OCI-LY1 (cell line): ENCODE results near the gene CLK3.

Experiments used
- H2AFZ ChIP-seq: fragments of 200-600 bp; sonication (generic), shearing (Covaris generic); 2 replicates; pipeline ENCODE4 v1.6.0; 2014; ENCODE audit warnings: antibody characterized with exemption, mild to moderate bottlenecking, low read length
- H3F3A ChIP-seq: fragments of 200-600 bp; sonication (generic), shearing (Covaris generic); 2 replicates; pipeline ENCODE4 v1.6.0; 2014; ENCODE audit warnings: mild to moderate bottlenecking, antibody characterized with exemption, low read length, moderate library complexity; ENCODE audit not compliant: insufficient read depth
- H3K27ac ChIP-seq: fragments of 200-600 bp; sonication (generic); 2 replicates; pipeline ENCODE4 v1.5.1; 2014; ENCODE audit warnings: low read length, mixed run types, mild to moderate bottlenecking, low read depth; ENCODE audit not compliant: poor library complexity, severe bottlenecking
- H3K27me3 ChIP-seq: fragments of 200-600 bp; sonication (generic); 2 replicates; pipeline ENCODE4 v1.6.0; 2014; ENCODE audit warnings: antibody characterized with exemption, mild to moderate bottlenecking, low read length, moderate library complexity; ENCODE audit not compliant: insufficient read depth
- H3K36me3 ChIP-seq: fragments of 200-600 bp; sonication (generic); 2 replicates; pipeline ENCODE4 v1.6.1; 2014; ENCODE audit warnings: mild to moderate bottlenecking, antibody characterized with exemption, low read length, moderate library complexity, mixed read lengths; ENCODE audit not compliant: insufficient read depth
- H3K4me1 ChIP-seq: fragments of 200-600 bp; sonication (generic); 2 replicates; pipeline ENCODE4 v1.5.1; 2014; ENCODE audit warnings: mild to moderate bottlenecking, low read length, moderate library complexity; ENCODE audit not compliant: insufficient read depth, severe bottlenecking
- H3K4me2 ChIP-seq: fragments of 200-600 bp; sonication (generic), shearing (Covaris generic); 2 replicates; pipeline ENCODE4 v1.6.1; 2014; ENCODE audit warnings: low read length
- H3K4me3 ChIP-seq: fragments of 200-600 bp; sonication (generic); 2 replicates; pipeline ENCODE4 v1.5.1; 2014; ENCODE audit warnings: low read length, low read depth, mild to moderate bottlenecking, mixed read lengths; ENCODE audit not compliant: poor library complexity, severe bottlenecking
- H3K79me2 ChIP-seq: fragments of 200-600 bp; shearing (Covaris generic); 2 replicates; pipeline ENCODE4 v1.6.1; 2016; ENCODE audit warnings: mixed run types, low read length, mixed read lengths; ENCODE audit not compliant: insufficient read depth
- H3K9ac ChIP-seq: fragments of 200-600 bp; sonication (generic), shearing (Covaris generic); 2 replicates; pipeline ENCODE4 v1.6.1; 2014; ENCODE audit warnings: mild to moderate bottlenecking, low read length, mixed read lengths
- H3K9me2 ChIP-seq: fragments of 200-600 bp; sonication (generic), shearing (Covaris generic); 2 replicates; pipeline ENCODE4 v1.6.1; 2014; ENCODE audit warnings: low read depth, mild to moderate bottlenecking, low read length, mixed read lengths
- H3K9me3 ChIP-seq: fragments of 200-600 bp; shearing (Covaris generic); 2 replicates; pipeline ENCODE4 v1.6.1; 2014; ENCODE audit warnings: low read length, mixed read lengths
- H4K20me1 ChIP-seq: fragments of 200-600 bp; sonication (generic), shearing (Covaris generic); 2 replicates; pipeline ENCODE4 v1.6.0; 2016; ENCODE audit warnings: mild to moderate bottlenecking, low read length; ENCODE audit not compliant: insufficient read depth
- CTCF ChIP-seq: fragments of 200-600 bp; sonication (generic), shearing (Covaris generic); IDR thresholded peaks from 2 replicates; pipeline ENCODE4 v1.5.1; 2017; ENCODE audit warnings: mild to moderate bottlenecking, antibody characterized with exemption, low read length, moderate library complexity, mixed read lengths
- EZH2 ChIP-seq: fragments of 200-600 bp; sonication (generic), shearing (Covaris generic); IDR thresholded peaks from 2 replicates; pipeline ENCODE4 v1.8.0; 2017; ENCODE audit warnings: borderline replicate concordance, mixed run types, mild to moderate bottlenecking, antibody characterized with exemption, low read length, moderate library complexity, mixed read lengths

The CLK3 gene

GRCh38 chr15:74598126-74598842 is 17.4 kb upstream of the CLK3 start:
- peak overlapping the region; percentile 56; the same call in 1 of the 2 replicates for H2AFZ ChIP-seq
- no peaks in the 10 kb centered on the region for H3K79me2 ChIP-seq
- H4K20me1 ChIP-seq: no peaks in the 10 kb centered on the region
- H3K4me2 ChIP-seq: peak overlapping the region; percentile 85
- H3K27me3 ChIP-seq: no peaks in the 10 kb centered on the region
- peak overlapping the region; percentile 66 for H3K4me3 ChIP-seq
- H3K27ac ChIP-seq: no peak overlapping the region
- no peaks in the 10 kb centered on the region for H3K9me2 ChIP-seq
- H3K4me1 ChIP-seq: peaks cover 13% of the 10 kb centered on the region
- H3F3A ChIP-seq: no peaks in the 10 kb centered on the region
- TF ChIP-seq EZH2 (no peak), CTCF (no peak)
- H3K9me3 ChIP-seq: no peaks in the 10 kb centered on the region
- H3K9ac ChIP-seq: peak overlapping the region; percentile 72
- H3K36me3 ChIP-seq: no peaks in the 10 kb centered on the region

- Histone ChIP-seq H3K4me3 (peak overlapping the region; percentile 66), H2AFZ (no peak overlapping the region), H3K9ac (no peak overlapping the region)
Observed at GRCh38 chr15:74599156-74599555, 16.5 kb upstream of the CLK3 start.

GRCh38 chr15:74603026-74603788 is 12.4 kb upstream of the CLK3 start:
- Histone ChIP-seq H3F3A (no peaks in the 10 kb centered on the region), H3K27ac (no peak overlapping the region), H3K4me2 (no peak overlapping the region), H2AFZ (no peak overlapping the region), H3K9me2 (no peaks in the 10 kb centered on the region), H3K4me3 (no peak overlapping the region), H3K27me3 (no peaks in the 10 kb centered on the region), H3K9ac (no peak overlapping the region), H3K9me3 (no peaks in the 10 kb centered on the region), H3K4me1 (peaks cover 8% of the 10 kb centered on the region), H4K20me1 (no peaks in the 10 kb centered on the region), H3K79me2 (no peaks in the 10 kb centered on the region), H3K36me3 (no peaks in the 10 kb centered on the region)
- TF ChIP-seq CTCF (no peak), EZH2 (no peak)

More at GRCh38 chr15:74599156-74599555, 16.5 kb upstream of the CLK3 start:
- Histone ChIP-seq H3K4me1 (peaks cover 13% of the 10 kb centered on the region), H3K79me2 (no peaks in the 10 kb centered on the region), H3K36me3 (no peaks in the 10 kb centered on the region), H3F3A (no peaks in the 10 kb centered on the region), H3K4me2 (peak overlapping the region; percentile 85; the same call in 1 of the 2 replicates), H3K9me3 (no peaks in the 10 kb centered on the region), H3K9me2 (no peaks in the 10 kb centered on the region), H4K20me1 (no peaks in the 10 kb centered on the region), H3K27me3 (no peaks in the 10 kb centered on the region), H3K27ac (no peak overlapping the region)
- TF ChIP-seq CTCF (no peak), EZH2 (no peak)
